ENCODE results near the gene PBX4.

DNA sequence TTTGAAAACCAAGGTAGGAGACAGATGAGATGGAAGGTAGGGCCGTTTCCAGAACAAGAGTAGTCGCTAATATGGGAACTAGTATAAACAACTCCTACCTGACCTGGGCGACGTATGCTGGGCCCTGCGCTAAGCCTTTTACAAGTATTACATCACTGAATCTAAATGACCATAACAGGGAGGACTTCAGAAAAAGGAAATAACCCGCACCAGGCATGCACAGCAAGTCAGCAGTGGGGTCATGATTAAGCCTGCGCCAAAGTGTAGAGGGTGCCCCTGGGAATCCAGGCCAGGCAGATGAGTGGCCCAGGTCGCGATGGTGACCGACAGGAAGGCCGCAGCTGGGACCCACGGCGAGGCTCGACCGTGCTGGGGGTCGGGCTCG, 44.4 kb upstream of the PBX4 start:
- TF ChIP-seq GATA3 (IDR thresholded peaks at IDR 0.05; ENCODE audit: low read depth, low read length), result no peak
- no peak for TF ChIP-seq GATA2 (IDR thresholded peaks at IDR 0.05; ENCODE audit: low read depth, low read length)

Measured in SH-SY5Y (cell line).